ENCODE data around the gene HDAC1. TPM values are rescaled to one million over a fixed set of nuclear protein-coding genes. Genes with fewer than 3 reads are reported as not detected.
A peak's percentile ranks its signal among the peaks of the same experiment; 100 is the strongest.

Gene HDAC1
- total RNA-seq, 4 donors from 2014 or later: 49.5 to 60.5 (median 59.5) TPM

GRCh38 chr1:32341971-32342370, 50.1 kb downstream of the HDAC1 start:
- Histone ChIP-seq H3K9me3 (no peaks in the 10 kb centered on the region), H3K27me3 (no peaks in the 10 kb centered on the region), H3K27ac (no peak overlapping the region), H3K4me1 (peaks cover 0 to 17% (median 2%) of the 10 kb centered on the region in 3 donors), H3K36me3 (no peaks in the 10 kb centered on the region), H3K4me3 (no peak overlapping the region)
- TF ChIP-seq POLR2A (IDR thresholded peaks at IDR 0.05) (no peak), EP300 (IDR thresholded peaks at IDR 0.05) (no peak), CTCF (IDR thresholded peaks at IDR 0.05) (no peak), POLR2AphosphoS5 (IDR thresholded peaks at IDR 0.05) (no peak)
- 77 to 86% methylated on average over 2 to 3 of the region's 5 CpGs for WGBS, 2 donors (ENCODE audit: low coverage in 1 of 2)
- no peak for ATAC-seq

- no peak for ATAC-seq
- peaks cover 0 to 10% (median 0%) of the 10 kb centered on the region in 3 donors for H3K4me1 ChIP-seq
- no peaks in the 10 kb centered on the region for H3K27me3 ChIP-seq
- 97% methylated on average over 7 of the region's 10 CpGs; no CpG with 5 or more reads in 1 of the 2 donors for WGBS, 2 donors (ENCODE audit: low coverage in 1 of 2)
- H3K4me3 ChIP-seq: no peak overlapping the region
- no peaks in the 10 kb centered on the region for H3K9me3 ChIP-seq
- no peaks in the 10 kb centered on the region for H3K36me3 ChIP-seq
- H3K27ac ChIP-seq: no peak overlapping the region
- TF ChIP-seq CTCF (IDR thresholded peaks at IDR 0.05) (no peak), POLR2AphosphoS5 (IDR thresholded peaks at IDR 0.05) (no peak), EP300 (IDR thresholded peaks at IDR 0.05) (no peak), POLR2A (IDR thresholded peaks at IDR 0.05) (no peak)
Observed at GRCh38 chr1:32342704-32343103, 50.8 kb downstream of the HDAC1 start.

- 54% methylated on average over 6 of the region's 8 CpGs; no CpG with 5 or more reads in 1 of the 2 donors for WGBS, 2 donors (ENCODE audit: low coverage in 1 of 2)
- H3K9me3 ChIP-seq: no peaks in the 10 kb centered on the region
- no peaks in the 10 kb centered on the region for H3K27me3 ChIP-seq
- H3K27ac ChIP-seq: no peak overlapping the region
- ATAC-seq: no peak
- H3K4me3 ChIP-seq: no peak overlapping the region
- TF ChIP-seq POLR2A (IDR thresholded peaks at IDR 0.05): no peak
- TF ChIP-seq EP300 (IDR thresholded peaks at IDR 0.05): no peak
- TF ChIP-seq POLR2AphosphoS5 (IDR thresholded peaks at IDR 0.05): no peak
- TF ChIP-seq CTCF (IDR thresholded peaks at IDR 0.05): no peak
- H3K36me3 ChIP-seq: no peaks in the 10 kb centered on the region
- peaks cover 0 to 12% (median 4%) of the 10 kb centered on the region in 3 donors for H3K4me1 ChIP-seq
Observed at GRCh38 chr1:32345289-32345827, 53.5 kb downstream of the HDAC1 start.

- Histone ChIP-seq H3K4me3 (no peak overlapping the region), H3K27me3 (no peaks in the 10 kb centered on the region), H3K27ac (no peak overlapping the region), H3K36me3 (no peaks in the 10 kb centered on the region), H3K9me3 (no peaks in the 10 kb centered on the region), H3K4me1 (peaks cover 0 to 19% (median 4%) of the 10 kb centered on the region in 3 donors)
- no peak for ATAC-seq
- TF ChIP-seq POLR2AphosphoS5 (IDR thresholded peaks at IDR 0.05) (no peak), EP300 (IDR thresholded peaks at IDR 0.05) (no peak), POLR2A (IDR thresholded peaks at IDR 0.05) (no peak), CTCF (IDR thresholded peaks at IDR 0.05) (no peak)
- 75 to 77% methylated on average over 5 of the region's 9 CpGs for WGBS, 2 donors (ENCODE audit: low coverage in 1 of 2)
Observed at GRCh38 chr1:32346532-32347157, 54.8 kb downstream of the HDAC1 start.

GRCh38 chr1:32349211-32349708, 57.4 kb downstream of the HDAC1 start:
- peaks cover 0 to 45% (median 25%) of the 10 kb centered on the region in 3 donors for H3K4me1 ChIP-seq
- no peak for ATAC-seq

More at GRCh38 chr1:32349211-32349708, 57.4 kb downstream of the HDAC1 start:
- TF ChIP-seq POLR2AphosphoS5 (IDR thresholded peaks at IDR 0.05) (no peak), CTCF (IDR thresholded peaks at IDR 0.05) (no peak), EP300 (IDR thresholded peaks at IDR 0.05) (no peak), POLR2A (IDR thresholded peaks at IDR 0.05) (no peak)
- no peaks in the 10 kb centered on the region for H3K9me3 ChIP-seq
- H3K27me3 ChIP-seq: no peaks in the 10 kb centered on the region
- H3K36me3 ChIP-seq: no peaks in the 10 kb centered on the region
- WGBS, 2 donors (ENCODE audit: low coverage in 1 of 2): 0 to 69% methylated on average over 2 to 3 of the region's 8 CpGs
- H3K4me3 ChIP-seq: no peak overlapping the region
- H3K27ac ChIP-seq: peak overlapping the region in 3 of 4 donors; percentile 37 to 94 (median 39)

Measured in gastroesophageal sphincter (tissue), 4 donors.